ENCODE results near the gene STX16. TPM values are rescaled to one million over a fixed set of nuclear protein-coding genes. Genes with fewer than 3 reads are reported as not detected.

The STX16 gene
- total RNA-seq, 1 donor from 2014 or later = 50.4 TPM

GRCh38 chr20:58712806-58713731, 62.0 kb downstream of the STX16 start:
- no peak for TF ChIP-seq CTCF (IDR thresholded peaks at IDR 0.05)
- no peaks in the 10 kb centered on the region for H3K4me1 Mint-ChIP-seq (ENCODE audit: low read depth)
- H3K27ac Mint-ChIP-seq (ENCODE audit: unreplicated experiment) = no peak overlapping the region
- H3K27me3 Mint-ChIP-seq (ENCODE audit: low read depth) = no peaks in the 10 kb centered on the region
- H3K4me3 Mint-ChIP-seq (ENCODE audit: unreplicated experiment) = no peak overlapping the region
- no peaks in the 10 kb centered on the region for H3K9me3 Mint-ChIP-seq (ENCODE audit: low read depth)
- peak; percentile 70 for DNase-seq (ENCODE audit: low spot score)
- H3K36me3 Mint-ChIP-seq (ENCODE audit: low read depth) = no peaks in the 10 kb centered on the region

DNA sequence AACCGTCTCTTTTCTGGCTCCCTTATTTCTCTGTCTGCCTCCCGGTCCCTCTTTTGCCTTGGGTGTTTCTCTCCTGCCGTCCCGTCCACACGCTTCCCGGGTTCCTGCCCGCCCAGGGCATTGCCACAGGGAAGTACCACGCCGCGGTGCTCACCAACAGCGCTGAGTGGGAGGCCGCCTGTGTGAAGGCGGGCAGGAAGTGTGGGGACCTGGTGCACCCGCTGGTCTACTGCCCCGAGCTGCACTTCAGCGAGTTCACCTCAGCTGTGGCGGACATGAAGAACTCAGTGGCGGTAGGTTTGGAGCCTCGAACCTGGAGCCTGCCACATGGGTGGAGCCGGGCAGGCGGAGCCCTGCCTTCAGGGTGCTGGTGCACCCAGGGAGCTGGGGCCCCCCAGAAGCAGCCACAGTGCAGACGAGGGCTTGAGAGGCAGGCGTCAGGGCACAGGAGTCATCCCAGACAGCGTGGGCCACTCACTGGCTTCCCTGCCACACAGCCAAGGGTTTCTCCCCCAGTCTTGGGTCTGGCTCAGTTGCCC, 62.8 kb downstream of the STX16 start:
- no peaks in the 10 kb centered on the region for H3K9me3 Mint-ChIP-seq (ENCODE audit: low read depth)
- peak; percentile 77 for DNase-seq (ENCODE audit: low spot score)
- no peak for TF ChIP-seq CTCF (IDR thresholded peaks at IDR 0.05)
- H3K4me1 Mint-ChIP-seq (ENCODE audit: low read depth) = no peaks in the 10 kb centered on the region
- H3K4me3 Mint-ChIP-seq (ENCODE audit: unreplicated experiment) = no peak overlapping the region
- H3K27me3 Mint-ChIP-seq (ENCODE audit: low read depth) = no peaks in the 10 kb centered on the region
- peak overlapping the region; percentile 32 for H3K27ac Mint-ChIP-seq (ENCODE audit: unreplicated experiment)
- H3K36me3 Mint-ChIP-seq (ENCODE audit: low read depth) = no peaks in the 10 kb centered on the region

DNA sequence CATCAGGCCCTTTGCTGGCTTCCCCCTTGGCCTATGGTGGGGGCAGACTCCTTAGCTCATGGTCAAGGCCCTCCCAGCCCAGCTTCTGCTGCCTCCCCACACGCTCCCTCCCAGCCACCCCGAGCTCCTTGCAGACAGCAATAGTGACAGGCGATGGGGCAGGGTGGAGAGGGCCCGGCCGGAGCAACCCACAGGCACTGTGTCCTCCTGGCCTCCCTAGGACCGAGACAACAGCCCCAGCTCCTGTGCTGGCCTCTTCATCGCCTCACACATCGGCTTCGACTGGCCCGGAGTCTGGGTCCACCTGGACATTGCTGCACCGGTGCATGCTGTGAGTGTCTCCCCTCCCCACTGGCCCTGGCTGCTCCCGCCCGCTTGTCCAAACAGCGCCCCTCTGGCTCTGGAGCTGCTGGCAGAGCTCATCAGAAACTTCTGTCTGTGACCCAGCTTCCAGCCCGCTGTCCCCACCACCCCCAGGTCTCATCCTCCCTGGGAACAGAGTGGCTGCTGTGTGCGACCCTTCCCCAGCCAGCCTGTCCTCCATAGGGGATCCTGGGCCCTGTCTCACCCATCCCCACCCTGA, 63.3 kb downstream of the STX16 start:
- H3K4me1 Mint-ChIP-seq (ENCODE audit: low read depth) = no peaks in the 10 kb centered on the region
- H3K9me3 Mint-ChIP-seq (ENCODE audit: low read depth) = no peaks in the 10 kb centered on the region
- no peak overlapping the region for H3K4me3 Mint-ChIP-seq (ENCODE audit: unreplicated experiment)
- H3K27ac Mint-ChIP-seq (ENCODE audit: unreplicated experiment) = no peak overlapping the region
- no peak for TF ChIP-seq CTCF (IDR thresholded peaks at IDR 0.05)
- no peaks in the 10 kb centered on the region for H3K36me3 Mint-ChIP-seq (ENCODE audit: low read depth)
- peak; percentile 91 for DNase-seq (ENCODE audit: low spot score)
- no peaks in the 10 kb centered on the region for H3K27me3 Mint-ChIP-seq (ENCODE audit: low read depth)

DNA sequence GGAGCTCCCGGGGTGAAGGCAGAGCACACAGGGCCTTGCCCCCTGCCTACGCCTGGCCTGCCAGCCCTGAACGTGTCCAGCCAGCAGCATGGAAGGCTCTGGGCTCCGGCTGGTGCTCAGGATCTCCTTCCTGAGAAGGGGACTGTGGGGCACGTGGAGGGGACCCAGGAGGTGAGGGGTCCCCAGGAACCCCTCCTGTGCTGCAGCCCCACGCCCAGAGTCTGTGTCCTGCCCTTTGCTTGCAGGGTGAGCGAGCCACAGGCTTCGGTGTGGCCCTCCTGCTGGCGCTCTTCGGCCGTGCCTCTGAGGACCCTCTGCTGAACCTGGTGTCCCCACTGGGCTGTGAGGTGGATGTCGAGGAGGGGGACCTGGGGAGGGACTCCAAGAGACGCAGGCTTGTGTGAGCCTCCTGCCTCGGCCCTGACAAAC, 63.9 kb downstream of the STX16 start:
- Mint-ChIP-seq H3K4me1 (ENCODE audit: low read depth) (no peaks in the 10 kb centered on the region), H3K27me3 (ENCODE audit: low read depth) (no peaks in the 10 kb centered on the region), H3K9me3 (ENCODE audit: low read depth) (no peaks in the 10 kb centered on the region), H3K27ac (ENCODE audit: unreplicated experiment) (no peak overlapping the region), H3K4me3 (ENCODE audit: unreplicated experiment) (no peak overlapping the region), H3K36me3 (ENCODE audit: low read depth) (no peaks in the 10 kb centered on the region)
- no peak for TF ChIP-seq CTCF (IDR thresholded peaks at IDR 0.05)
- peak; percentile 90 for DNase-seq (ENCODE audit: low spot score)

GRCh38 chr20:58715391-58715800, 64.3 kb downstream of the STX16 start:
- H3K27ac Mint-ChIP-seq (ENCODE audit: unreplicated experiment) = no peak overlapping the region
- no peaks in the 10 kb centered on the region for H3K4me1 Mint-ChIP-seq (ENCODE audit: low read depth)
- no peaks in the 10 kb centered on the region for H3K36me3 Mint-ChIP-seq (ENCODE audit: low read depth)
- no peak overlapping the region for H3K4me3 Mint-ChIP-seq (ENCODE audit: unreplicated experiment)
- peak; percentile 80 for DNase-seq (ENCODE audit: low spot score)
- TF ChIP-seq CTCF (IDR thresholded peaks at IDR 0.05) = no peak
- peaks cover under 1% of the 10 kb centered on the region for H3K27me3 Mint-ChIP-seq (ENCODE audit: low read depth)
- H3K9me3 Mint-ChIP-seq (ENCODE audit: low read depth) = no peaks in the 10 kb centered on the region
